K562 (cell line): Measurements from ENCODE around the gene FOSL1. TPM values are rescaled to one million over a fixed set of nuclear protein-coding genes. Genes with fewer than 3 reads are reported as not detected.
A peak's percentile ranks its signal among the peaks of the same experiment; 100 is the strongest.

Source experiments
- BRD9 ChIP-seq: fragments of 450-650 bp; IDR thresholded peaks from 2 replicates; pipeline ENCODE4 v1.6.1; 2018; ENCODE audit warnings: low read depth; ENCODE audit not compliant: partially characterized antibody
- COPS2 ChIP-seq: fragments of 450-650 bp; conservative IDR thresholded peaks from 2 replicates; pipeline ENCODE4 v1.6.1; 2016; ENCODE audit warnings: mild to moderate bottlenecking, moderate library complexity
- CUX1 ChIP-seq: fragments of 200-800 bp; sonication (Bioruptor generic); IDR thresholded peaks from 2 replicates; pipeline ENCODE4 v1.6.1; 2016; ENCODE audit warnings: missing genetic modification characterization, missing compliant biosample characterization
- FOXJ2 ChIP-seq: fragments of 200-800 bp; sonication (Bioruptor generic); IDR thresholded peaks from 2 replicates; pipeline ENCODE4 v1.6.1; 2016; ENCODE audit warnings: missing genetic modification characterization, missing compliant biosample characterization
- GTF2A2 ChIP-seq: IDR thresholded peaks from 2 replicates; pipeline ENCODE4 v1.6.1; 2016; ENCODE audit warnings: mild to moderate bottlenecking, missing genetic modification characterization, missing compliant biosample characterization
- HDAC1 ChIP-seq, 2 experiments: fragments of 450-650 bp; IDR thresholded peaks; 2 replicates each; pipeline ENCODE4 v1.6.1; 2016 to 2017; ENCODE audit warnings: inconsistent platforms in 1 of 2, mild to moderate bottlenecking in 1 of 2, moderate library complexity in 1 of 2
- HOMEZ ChIP-seq: fragments of 250-450 bp; sonication (Bioruptor Pico); IDR thresholded peaks from 2 replicates; pipeline ENCODE4 v1.4.0; 2020; ENCODE audit warnings: mild to moderate bottlenecking, moderate library complexity
- MCM7 ChIP-seq, 2 experiments: fragments of 450-650 bp; IDR thresholded peaks; 2 replicates each; pipeline ENCODE4 v1.6.1; 2016 to 2018
- PBX2 ChIP-seq, 2 experiments: IDR thresholded peaks in 1 of 2; conservative IDR thresholded peaks in 1 of 2; 2 replicates each; pipeline ENCODE4 v1.6.1; 2016; ENCODE audit warnings: low read depth in 2 of 2, mild to moderate bottlenecking in 1 of 2, missing compliant biosample characterization in 1 of 2, missing genetic modification characterization in 1 of 2, moderate library complexity in 1 of 2
- PREB ChIP-seq: sonication (generic); formaldehyde crosslinking; IDR thresholded peaks from 2 replicates; pipeline ENCODE4 v1.8.1; 2023; ENCODE audit warnings: mild to moderate bottlenecking, missing genetic modification reagents
- ZBTB9 ChIP-seq: fragments of 450-650 bp; formaldehyde crosslinking; IDR thresholded peaks from 2 replicates; pipeline ENCODE4 v1.4.0; 2020; ENCODE audit warnings: mild to moderate bottlenecking, moderate library complexity
- ZC3H8 ChIP-seq: fragments of 450-650 bp; IDR thresholded peaks from 2 replicates; pipeline ENCODE4 v1.6.1; 2017
- ZNF124 ChIP-seq: sonication (generic); formaldehyde crosslinking; IDR thresholded peaks from 2 replicates; pipeline ENCODE4 v1.8.1; 2022; ENCODE audit warnings: missing genetic modification reagents
- ZNF347 ChIP-seq: fragments of 450-650 bp; formaldehyde crosslinking; IDR thresholded peaks from 2 replicates; pipeline ENCODE4 v1.4.0; 2020; ENCODE audit warnings: low read depth, mild to moderate bottlenecking, moderate library complexity
- ZSCAN29 ChIP-seq: fragments of 450-650 bp; IDR thresholded peaks from 2 replicates; pipeline ENCODE4 v1.6.1; 2017
- polyA plus RNA-seq, 8 experiments: library from polyadenylated mRNA; depleted of rRNA in 4 of 8; stranded (reverse) in 5 of 8; unstranded in 3 of 8; fragments of >200 nt; fragmentation: Nextera tagmentation in 2 of 8; fragmentation: Illumina TruSeq in 1 of 8; extraction: Ambion mirVana in 2 of 8; extraction: Trizol in 1 of 8; gene quantifications; 2 replicates each; pipeline versions ENCODE4 v1.2.1 to v1.2.3, GENCODE V29; 2011 to 2014; ENCODE audit warnings: inconsistent platforms in 1 of 8, missing spikeins in 1 of 8
- total RNA-seq, 7 experiments: library from RNA; depleted of rRNA in 6 of 7; stranded (reverse); fragments of >200 nt in 6 of 7; fragmentation: Illumina TruSeq in 2 of 7; extraction: Trizol in 2 of 7; gene quantifications; 2 replicates each; pipeline versions ENCODE4 v1.2.1 to v1.2.3, GENCODE V29; 2011 to 2021; ENCODE audit warnings: low replicate concordance in 1 of 7

Gene FOSL1
- total and polyA plus RNA-seq, 9 of the 15 experiments (the other 6 are each of a cell fraction or from before 2014, with no cell fraction given): 3.5 to 39.6 (median 10.0) TPM

- TF ChIP-seq ZBTB9 (CRISPR knock-in tag): peak; percentile 76; the same call in 1 of the 2 replicates
- no peak for TF ChIP-seq GTF2A2
- TF ChIP-seq ZNF124: peak; percentile 59; the same call in 1 of the 2 replicates
- TF ChIP-seq FOXJ2 (tag): no peak
- no peak for TF ChIP-seq HOMEZ (CRISPR knock-in tag)
- TF ChIP-seq ZNF347 (CRISPR knock-in tag): no peak
- peak in 1 of 2 experiments; percentile 90; a peak in 2 of 4 replicates for TF ChIP-seq HDAC1 (IDR thresholded peaks at IDR 0.05)
- TF ChIP-seq ZSCAN29: no peak
- no peak for TF ChIP-seq MCM7 (IDR thresholded peaks at IDR 0.05)
- TF ChIP-seq BRD9: peak; percentile 34
- no peak for TF ChIP-seq COPS2
- TF ChIP-seq ZC3H8: no peak
- TF ChIP-seq CUX1: no peak
- TF ChIP-seq PREB (CRISPR knock-in tag): peak; percentile 84; the same call in 1 of the 2 replicates
- no peak for TF ChIP-seq PBX2 (CRISPR knock-in tag; IDR thresholded peaks at IDR 0.05; ENCODE audit: low read depth)
- no peak for TF ChIP-seq PBX2 (tag; conservative IDR thresholded peaks at IDR 0.05; ENCODE audit: low read depth)
Observed at GRCh38 chr11:65899356-65900124, 648 bp downstream of the FOSL1 start (continued).
